Stimulated activated CD4-positive, alpha-beta T cell treated with anti-CD3 and anti-CD28 coated beads, TNF-alpha, amount 100 ng/mL, for 4 hours (primary cell): ENCODE data around the gene AOAH.

ENCODE experiments used
- DNase-seq, 3 experiments: peaks; one replicate each; pipeline ENCODE4 v3.0.0-alpha.2; 2020; ENCODE audit warnings: low read depth in 3 of 3

AOAH gene

GRCh38 chr7:36601601-36602000 is 122.7 kb downstream of the AOAH start:
- no peak for DNase-seq

DNA sequence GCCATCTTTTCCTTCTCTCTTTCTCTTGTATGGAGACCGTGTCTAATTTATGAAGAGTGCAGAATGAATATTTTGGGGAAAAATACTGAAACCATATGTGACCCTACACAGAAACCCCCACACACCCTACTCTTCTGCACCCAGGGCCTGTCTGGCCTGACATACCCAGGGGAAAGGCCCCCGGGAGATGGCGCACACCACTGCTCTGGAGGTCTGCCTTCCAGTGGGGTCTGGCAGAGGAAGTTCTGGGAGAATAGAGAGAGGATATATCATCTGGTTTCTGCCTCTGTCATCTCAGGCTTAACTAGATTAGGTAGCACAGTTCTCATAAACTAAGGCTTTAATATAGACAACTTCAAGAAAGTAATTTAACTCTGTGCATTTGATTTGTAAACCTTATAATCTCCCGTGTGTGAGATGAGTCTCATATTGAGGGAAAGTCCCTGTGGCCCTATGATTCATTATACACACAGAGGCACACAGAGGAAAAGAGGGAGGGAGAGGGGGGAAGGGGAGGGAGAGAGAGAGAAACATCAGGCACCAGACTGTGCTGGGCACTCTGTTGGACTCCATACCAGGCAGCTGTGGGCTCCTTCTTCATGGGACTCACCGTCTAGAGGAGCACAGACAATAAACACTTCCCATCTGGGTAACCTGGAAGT is 123.3 kb downstream of the AOAH start:
- no peak for DNase-seq

DNA sequence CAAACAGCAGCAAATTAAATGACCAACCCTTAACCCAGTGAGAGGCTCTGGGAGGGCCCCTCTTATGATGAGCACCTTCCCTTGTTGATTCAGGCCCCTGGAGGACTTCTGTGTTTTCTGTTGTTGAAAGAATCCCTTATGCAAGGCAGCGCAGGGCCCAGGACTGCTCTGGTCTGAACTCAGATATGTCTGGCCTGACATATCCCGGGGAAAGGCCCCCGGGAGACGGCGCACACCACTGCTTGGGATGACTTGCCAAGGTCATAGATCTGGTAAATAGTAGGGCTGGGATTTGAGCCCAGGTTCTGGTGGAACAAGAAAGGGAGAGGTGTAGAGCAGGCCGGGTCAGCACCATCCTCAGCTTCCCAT is 124.0 kb downstream of the AOAH start:
- DNase-seq: no peak

DNA sequence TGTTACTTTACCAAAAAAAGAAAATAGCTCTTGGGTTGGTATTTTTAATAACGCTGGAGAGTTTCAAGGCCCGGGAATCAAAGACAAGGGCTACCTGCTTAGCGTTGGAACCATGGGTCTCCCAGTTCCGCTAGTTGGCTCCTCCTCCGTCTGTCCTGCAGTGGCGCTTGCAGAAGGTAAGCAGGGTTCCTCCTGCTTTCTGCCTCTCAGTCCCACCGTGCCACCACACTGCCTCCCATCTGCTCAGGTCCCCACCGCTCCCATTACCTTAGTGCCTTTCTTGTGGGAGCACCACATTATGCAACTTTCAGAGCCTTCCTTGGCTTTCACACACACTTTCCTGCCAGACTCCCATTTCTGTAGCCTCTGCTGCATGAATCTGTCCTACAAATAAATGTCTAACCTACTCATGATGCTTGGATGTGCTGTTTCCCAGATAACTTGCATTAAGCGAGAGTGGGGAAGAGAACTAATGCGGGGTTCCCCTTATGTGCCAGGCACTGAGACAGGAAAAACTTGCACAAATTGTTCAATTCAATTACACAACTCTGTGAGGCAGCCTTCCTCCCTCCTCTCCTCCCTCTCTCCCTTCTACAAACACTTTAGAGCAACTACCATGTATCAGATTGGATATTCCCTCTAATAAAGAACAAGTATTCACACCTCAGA is 124.5 kb downstream of the AOAH start:
- DNase-seq: no peak

DNA sequence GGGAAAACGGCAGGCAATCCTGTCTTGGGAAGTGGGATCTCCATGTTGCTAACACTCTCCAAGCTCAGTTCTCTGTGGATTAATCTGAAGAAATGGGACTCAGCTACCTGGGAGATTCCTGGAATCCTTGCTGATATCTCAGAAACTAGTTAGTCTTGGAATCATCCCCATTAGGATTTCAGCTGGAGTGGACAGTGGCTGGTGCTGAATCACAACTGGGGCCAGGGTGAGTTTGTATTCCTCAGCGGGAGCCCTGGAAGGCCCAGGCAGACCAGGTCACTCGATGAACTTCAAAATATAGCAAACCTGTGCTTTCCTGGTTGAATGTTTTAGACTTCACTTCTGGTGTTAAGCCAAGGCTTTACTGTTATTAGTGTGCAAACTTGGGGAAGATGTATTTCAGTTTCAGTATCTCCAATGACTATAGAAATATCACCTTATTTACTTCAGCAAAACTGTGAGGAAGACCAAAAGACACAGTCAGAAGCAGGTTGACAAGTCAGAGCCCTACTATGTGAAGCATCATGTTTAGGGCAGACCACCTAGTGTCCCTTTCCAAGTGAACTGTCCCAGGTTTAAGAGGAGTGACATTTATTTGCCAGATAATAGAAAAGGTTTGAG is 126.1 kb downstream of the AOAH start:
- no peak for DNase-seq

GRCh38 chr7:36597090-36597773 is 127.1 kb downstream of the AOAH start:
- no peak for DNase-seq

GRCh38 chr7:36594445-36594844 is 129.8 kb downstream of the AOAH start:
- no peak for DNase-seq

- no peak for DNase-seq
Measured at GRCh38 chr7:36591636-36592035, 132.7 kb downstream of the AOAH start.

GRCh38 chr7:36589391-36589790 is 134.9 kb downstream of the AOAH start:
- DNase-seq: no peak

- no peak for DNase-seq
Measured at GRCh38 chr7:36583318-36583717, 141.0 kb downstream of the AOAH start.

GRCh38 chr7:36575832-36576231 is 148.5 kb downstream of the AOAH start:
- no peak for DNase-seq

DNA sequence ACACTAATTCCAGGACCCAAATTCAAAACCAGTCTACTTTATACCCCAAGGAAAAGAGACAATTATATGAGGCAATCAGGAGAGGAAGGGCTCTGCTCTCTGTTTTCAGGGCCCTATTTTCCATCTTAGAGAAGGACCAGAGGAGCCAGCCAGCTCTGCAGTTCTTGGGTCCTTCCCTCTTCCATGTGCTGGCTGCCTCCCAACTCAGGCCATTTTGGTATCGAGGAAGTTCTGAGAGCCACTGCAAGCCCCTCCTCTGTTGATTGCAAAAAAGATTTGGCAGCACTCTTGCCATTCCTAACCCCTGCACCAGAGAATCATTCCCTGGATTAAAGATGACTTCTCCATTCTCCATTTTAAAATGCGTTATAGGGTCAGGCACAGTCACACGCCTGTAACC is 151.2 kb downstream of the AOAH start:
- no peak for DNase-seq

GRCh38 chr7:36571190-36571560 is 153.1 kb downstream of the AOAH start:
- DNase-seq: no peak

DNA sequence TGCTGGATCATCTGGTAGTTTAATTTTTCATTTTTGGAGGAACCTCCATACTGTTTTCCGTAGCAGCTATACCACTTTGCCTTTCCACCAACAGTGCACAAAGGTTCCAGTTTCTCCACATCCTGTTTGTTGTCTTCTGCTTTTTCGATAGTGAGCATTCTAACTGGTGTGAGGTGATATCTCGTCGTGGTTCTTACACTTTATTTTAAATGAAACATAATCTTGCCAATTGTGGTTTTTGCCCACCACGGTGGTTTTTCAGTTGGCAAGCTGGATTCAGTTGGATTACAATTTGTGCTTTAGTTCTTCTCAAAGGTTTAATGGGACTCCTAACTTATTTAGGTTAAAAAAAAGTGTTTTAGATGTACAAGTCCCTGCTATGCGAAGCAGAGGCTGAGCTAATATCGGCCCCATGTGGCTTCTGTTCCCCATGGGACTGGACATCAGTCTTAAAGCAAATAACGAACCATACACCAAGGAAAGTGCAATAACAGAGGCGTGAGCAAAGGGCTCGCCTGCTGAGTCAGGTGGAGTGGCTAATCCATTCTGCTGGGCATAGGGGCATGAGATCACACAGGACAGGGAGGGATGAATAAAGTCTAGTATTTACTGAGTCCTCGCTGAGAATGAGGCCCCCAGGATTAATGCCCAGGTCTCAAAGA is 153.6 kb downstream of the AOAH start:
- DNase-seq: no peak

DNA sequence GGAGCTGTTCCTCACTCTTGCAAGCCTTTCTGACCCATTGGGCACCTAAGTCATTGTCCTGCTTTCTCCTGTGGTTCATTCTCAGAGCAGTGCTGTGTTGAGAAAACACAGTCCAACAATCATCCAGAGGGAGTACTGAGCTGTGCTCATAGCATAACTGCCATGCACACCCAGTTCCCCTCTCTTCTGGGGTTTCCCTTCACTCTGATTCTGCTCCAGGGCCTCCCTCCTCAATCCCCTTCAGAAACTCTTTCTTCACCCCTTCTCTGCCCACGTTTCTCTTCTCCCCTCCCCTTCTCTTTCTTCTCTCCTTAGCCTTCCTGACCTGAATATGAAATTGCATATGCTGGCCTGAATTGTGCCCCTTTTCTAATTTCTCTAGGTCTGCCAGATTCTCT is 155.8 kb downstream of the AOAH start:
- DNase-seq: no peak

- no peak for DNase-seq
Measured at GRCh38 chr7:36567699-36568451, 156.4 kb downstream of the AOAH start.

DNA sequence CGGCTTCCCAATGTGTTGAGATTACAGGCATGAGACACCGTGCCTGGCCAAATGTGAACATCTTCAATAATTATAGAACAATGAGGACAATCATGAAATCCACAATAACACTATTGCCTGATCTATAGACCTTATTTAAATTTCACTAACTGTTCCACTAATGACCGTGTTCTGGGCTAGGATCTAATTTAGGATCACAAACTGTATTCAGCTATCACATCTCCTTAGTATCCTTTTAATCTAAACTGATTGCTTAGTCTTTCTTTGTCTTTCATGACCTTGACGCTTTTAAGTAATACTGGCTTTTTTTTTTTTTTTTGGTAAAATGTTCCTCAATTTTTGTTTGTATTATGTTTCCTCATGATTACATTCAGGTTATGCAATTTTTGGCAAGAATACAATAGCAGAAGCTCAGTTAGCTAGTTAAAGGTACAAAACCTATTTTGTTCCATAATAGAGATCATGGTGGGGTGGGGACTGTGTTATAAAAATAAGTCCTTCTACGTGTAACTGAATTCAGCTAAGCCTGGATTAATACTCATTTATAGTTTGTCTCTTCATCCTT is 158.4 kb downstream of the AOAH start:
- no peak for DNase-seq

DNA sequence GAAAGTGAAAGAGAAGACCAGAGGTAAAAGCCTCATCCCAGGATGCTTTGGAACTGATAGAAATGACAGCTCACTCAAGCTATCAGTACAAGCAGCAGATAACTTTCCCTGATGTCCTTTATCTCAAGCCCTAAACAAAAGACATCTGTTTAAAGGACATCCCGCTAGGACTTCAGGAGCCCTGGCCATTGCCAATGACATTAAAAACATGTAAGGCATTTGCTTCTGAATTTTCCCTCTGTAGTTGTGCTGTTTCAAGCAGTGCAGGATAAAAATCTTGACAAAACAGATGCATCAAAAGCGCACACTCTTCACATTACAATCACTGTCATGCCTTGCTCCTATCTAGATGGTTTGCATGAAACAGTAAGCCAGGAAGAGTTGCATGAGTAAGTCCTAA is 159.8 kb downstream of the AOAH start:
- no peak for DNase-seq

DNA sequence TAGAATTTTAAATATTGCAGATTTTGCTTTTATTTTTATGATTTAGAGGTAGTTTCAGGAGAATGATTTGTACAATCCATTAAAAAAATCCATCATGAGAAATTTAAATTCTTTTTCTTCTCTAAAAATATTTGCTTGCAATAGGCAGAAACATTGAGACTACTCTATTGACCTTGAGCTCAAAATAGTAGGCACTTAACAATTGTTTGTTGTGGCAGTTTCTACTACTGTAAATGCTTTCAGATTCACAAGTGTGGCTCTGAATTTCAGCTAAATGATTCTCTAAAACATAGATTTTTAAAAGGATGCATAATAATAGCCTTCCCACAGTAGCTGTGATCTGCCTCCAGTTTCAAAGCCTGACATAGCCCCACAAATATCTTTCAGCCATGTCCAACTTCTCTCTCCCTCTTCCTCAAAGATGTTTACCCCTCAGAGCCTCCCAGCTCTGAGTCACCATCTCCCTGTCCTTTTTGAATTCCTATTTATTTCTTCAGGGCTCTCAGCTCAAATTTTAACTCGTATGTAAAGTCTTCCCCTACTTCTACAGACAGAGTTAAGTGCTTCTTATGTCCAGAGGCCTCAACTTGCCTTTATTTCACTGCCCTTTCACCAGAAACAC is 160.5 kb downstream of the AOAH start:
- no peak for DNase-seq

DNA sequence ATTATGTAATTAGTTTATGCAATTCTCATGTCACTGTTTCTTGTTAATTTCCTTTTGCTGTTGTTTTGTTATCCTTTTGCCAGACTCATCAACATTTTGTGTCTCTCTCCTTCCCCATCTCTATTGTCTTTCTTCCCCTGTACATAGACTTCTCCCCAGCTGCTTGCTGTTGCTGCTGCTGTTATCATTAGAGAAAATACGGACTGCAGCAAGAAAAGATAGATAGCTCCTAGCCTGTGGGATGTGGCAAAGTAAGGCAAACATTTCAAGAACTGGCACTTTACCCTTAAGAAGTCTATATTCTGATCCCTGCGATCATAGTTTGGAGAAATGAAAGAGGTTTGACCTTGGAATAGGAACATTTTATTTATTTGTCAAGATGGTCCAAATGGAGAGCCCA is 162.2 kb downstream of the AOAH start:
- DNase-seq: no peak

GRCh38 chr7:36549029-36549428 is 175.3 kb downstream of the AOAH start:
- DNase-seq: no peak
